Erythroblast (primary cell): Measurements from ENCODE around the gene PNPLA3.

Source experiments
- GATA1 ChIP-seq: IDR thresholded peaks from 2 replicates; pipeline ENCODE4 v1.6.1; 2011; ENCODE audit warnings: low read depth, mild to moderate bottlenecking, control low read depth, low read length, moderate library complexity
- POLR2A ChIP-seq: IDR thresholded peaks from 2 replicates; pipeline ENCODE4 v1.6.1; 2011; ENCODE audit warnings: mild to moderate bottlenecking, low read length

DNA sequence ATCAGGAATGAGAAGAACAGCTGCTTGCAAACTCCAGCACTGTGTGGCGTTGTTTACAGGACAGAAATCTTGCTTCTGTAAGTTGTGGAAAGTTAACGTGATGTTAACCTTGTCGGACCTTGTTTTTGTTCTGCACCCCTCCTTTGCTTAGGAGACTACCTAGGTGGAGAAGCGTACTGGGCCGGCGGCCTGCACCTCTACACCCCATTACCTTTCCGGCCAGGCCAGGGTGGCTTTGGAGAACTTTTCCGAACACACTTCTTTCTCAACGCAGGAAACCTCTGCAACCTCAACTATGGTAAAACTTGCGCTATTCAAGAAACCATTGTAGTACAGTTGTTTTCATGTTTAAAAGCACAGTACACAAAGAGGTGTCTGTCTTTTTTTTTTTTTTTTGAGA is 65.4 kb downstream of the PNPLA3 start:
- TF ChIP-seq POLR2A: no peak
- TF ChIP-seq GATA1: no peak
